Progenitor cell of endocrine pancreas (in vitro differentiated cells): Measurements from ENCODE around the gene PPP4R2. TPM values are rescaled to one million over a fixed set of nuclear protein-coding genes. Genes with fewer than 3 reads are reported as not detected.
"Not testable (repeated sequence)": the region's sequence is repeated elsewhere in the genome, so short reads cannot be mapped to it uniquely, and the experiment has no call there.

ENCODE experiments used
- DNase-seq: peaks from one replicate; pipeline ENCODE4 v3.0.0; 2021; ENCODE audit warnings: low spot score; ENCODE audit not compliant: unreplicated experiment
- H3K27ac Mint-ChIP-seq: 2 replicates; pipeline ENCODE4 v1.8.0; 2021; ENCODE audit warnings: mild to moderate bottlenecking, moderate library complexity, mixed read lengths
- H3K27me3 Mint-ChIP-seq: 2 replicates; pipeline ENCODE4 v1.8.0; 2021; ENCODE audit warnings: mixed read lengths
- H3K36me3 Mint-ChIP-seq: 2 replicates; pipeline ENCODE4 v1.8.0; 2022; ENCODE audit warnings: mixed read lengths; ENCODE audit not compliant: insufficient read depth
- H3K4me1 Mint-ChIP-seq: 2 replicates; pipeline ENCODE4 v1.8.0; 2021; ENCODE audit warnings: low read depth, mixed read lengths
- H3K4me3 Mint-ChIP-seq: 2 replicates; pipeline ENCODE4 v1.8.0; 2021; ENCODE audit warnings: low read depth, mild to moderate bottlenecking, moderate library complexity, mixed read lengths
- H3K9me3 Mint-ChIP-seq: 2 replicates; pipeline ENCODE4 v1.8.0; 2021; ENCODE audit warnings: low read depth, mixed read lengths
- total RNA-seq: library from RNA; stranded (reverse); gene quantifications from 2 replicates; pipeline ENCODE4 v1.2.1, GENCODE V29; 2021
- TF ChIP-seq, protein P1 (sequence below): fragments of 200-600 bp; sonication (generic); IDR thresholded peaks from one replicate; pipeline ENCODE4 v1.5.0; 2021; ENCODE audit warnings: antibody characterized with exemption, mild to moderate bottlenecking; ENCODE audit not compliant: unreplicated experiment

PPP4R2 gene
- total RNA-seq, 1 donor from 2014 or later: 130 TPM

DNA sequence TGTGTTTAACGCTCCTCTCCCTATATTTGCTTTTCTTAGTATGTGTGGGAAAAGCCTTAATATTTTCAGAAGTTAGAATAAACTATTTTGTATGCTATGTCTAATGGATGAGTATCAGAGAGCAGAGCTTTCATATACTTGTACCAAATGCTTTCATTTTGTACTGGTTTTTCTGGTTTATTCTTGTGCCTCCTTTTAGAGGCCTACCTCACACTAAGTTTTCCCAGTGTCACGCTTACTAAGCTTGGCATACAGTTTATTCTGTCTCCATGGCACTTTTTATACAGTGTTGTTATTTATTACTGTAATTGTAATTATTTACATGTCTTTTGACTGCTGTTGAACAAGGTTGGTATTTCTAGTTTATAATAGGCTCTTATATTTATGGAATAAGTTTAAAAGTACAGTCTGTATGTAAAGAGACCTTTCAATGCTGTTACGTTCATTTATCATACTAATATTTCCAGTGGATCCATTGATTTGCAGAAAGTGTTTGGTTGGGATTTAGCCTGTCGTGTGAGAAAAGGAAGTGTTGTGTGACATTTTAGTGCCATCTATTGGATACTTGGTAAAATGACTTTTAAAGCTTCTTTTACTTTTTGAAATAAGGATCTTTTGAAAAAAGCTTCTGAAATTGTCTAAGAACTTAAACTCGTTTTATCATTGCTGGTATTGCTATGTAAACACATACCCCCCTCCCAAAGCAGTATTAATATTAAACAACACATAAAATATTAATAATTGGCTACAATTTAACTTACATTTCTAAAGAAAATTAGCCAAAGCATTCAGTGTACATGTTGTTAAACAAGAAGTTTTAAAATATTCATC, 59.6 kb downstream of the PPP4R2 start:
- Mint-ChIP-seq H3K9me3 (no peaks in the 10 kb centered on the region), H3K36me3 (peaks cover 9% of the 10 kb centered on the region), H3K4me1 (peaks cover 15% of the 10 kb centered on the region), H3K27me3 (no peaks in the 10 kb centered on the region), H3K4me3 (no peak overlapping the region), H3K27ac (no peak overlapping the region)
- TF ChIP-seq, protein P1, sequence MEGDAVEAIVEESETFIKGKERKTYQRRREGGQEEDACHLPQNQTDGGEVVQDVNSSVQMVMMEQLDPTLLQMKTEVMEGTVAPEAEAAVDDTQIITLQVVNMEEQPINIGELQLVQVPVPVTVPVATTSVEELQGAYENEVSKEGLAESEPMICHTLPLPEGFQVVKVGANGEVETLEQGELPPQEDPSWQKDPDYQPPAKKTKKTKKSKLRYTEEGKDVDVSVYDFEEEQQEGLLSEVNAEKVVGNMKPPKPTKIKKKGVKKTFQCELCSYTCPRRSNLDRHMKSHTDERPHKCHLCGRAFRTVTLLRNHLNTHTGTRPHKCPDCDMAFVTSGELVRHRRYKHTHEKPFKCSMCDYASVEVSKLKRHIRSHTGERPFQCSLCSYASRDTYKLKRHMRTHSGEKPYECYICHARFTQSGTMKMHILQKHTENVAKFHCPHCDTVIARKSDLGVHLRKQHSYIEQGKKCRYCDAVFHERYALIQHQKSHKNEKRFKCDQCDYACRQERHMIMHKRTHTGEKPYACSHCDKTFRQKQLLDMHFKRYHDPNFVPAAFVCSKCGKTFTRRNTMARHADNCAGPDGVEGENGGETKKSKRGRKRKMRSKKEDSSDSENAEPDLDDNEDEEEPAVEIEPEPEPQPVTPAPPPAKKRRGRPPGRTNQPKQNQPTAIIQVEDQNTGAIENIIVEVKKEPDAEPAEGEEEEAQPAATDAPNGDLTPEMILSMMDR: peak; percentile 62
- no peak for DNase-seq

DNA sequence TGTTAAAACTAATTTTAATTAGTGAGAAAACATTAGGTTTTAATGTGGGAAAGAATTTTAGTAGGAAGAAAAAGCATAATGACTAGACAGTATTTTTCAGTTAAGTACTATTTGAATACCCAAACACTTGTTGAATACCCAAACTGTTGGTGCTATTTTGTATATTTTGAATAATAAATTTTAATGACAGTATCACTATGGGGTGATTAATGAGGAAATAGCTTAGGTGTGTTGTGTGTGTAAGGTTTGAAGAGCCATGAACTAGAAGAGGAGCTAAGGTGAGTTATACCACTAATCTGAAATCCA, 60.2 kb downstream of the PPP4R2 start:
- TF ChIP-seq, protein P1: no peak
- Mint-ChIP-seq H3K9me3 (no peaks in the 10 kb centered on the region), H3K36me3 (peaks cover 10% of the 10 kb centered on the region), H3K27me3 (no peaks in the 10 kb centered on the region), H3K27ac (peak overlapping the region; percentile 45), H3K4me3 (no peak overlapping the region), H3K4me1 (peaks cover 14% of the 10 kb centered on the region)
- DNase-seq: no peak

DNA sequence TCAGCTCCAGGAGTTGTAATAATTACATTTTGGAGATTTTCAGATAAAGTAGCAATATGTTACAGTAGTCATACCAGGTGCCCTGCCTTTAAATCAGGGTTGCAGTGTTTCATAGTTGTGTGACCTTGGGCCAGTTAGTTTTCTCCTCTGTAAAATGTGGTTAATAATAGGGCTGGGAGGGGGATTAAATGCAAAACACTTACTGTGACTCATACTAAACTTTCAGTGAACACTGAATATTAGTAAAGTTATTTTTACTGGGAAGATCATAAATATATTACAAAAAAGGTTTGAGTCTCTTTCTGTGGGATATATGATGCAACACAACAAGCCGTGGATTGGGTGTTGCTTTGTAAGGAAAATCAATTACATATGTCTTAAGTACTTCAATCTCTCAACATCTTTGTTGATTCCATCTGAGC, 63.7 kb downstream of the PPP4R2 start:
- no peaks in the 10 kb centered on the region for H3K9me3 Mint-ChIP-seq
- H3K27ac Mint-ChIP-seq: no peak overlapping the region
- no peaks in the 10 kb centered on the region for H3K27me3 Mint-ChIP-seq
- peaks cover 7% of the 10 kb centered on the region for H3K4me1 Mint-ChIP-seq
- H3K4me3 Mint-ChIP-seq: no peak overlapping the region
- peaks cover 27% of the 10 kb centered on the region for H3K36me3 Mint-ChIP-seq
- DNase-seq: no peak
- TF ChIP-seq, protein P1: no peak

DNA sequence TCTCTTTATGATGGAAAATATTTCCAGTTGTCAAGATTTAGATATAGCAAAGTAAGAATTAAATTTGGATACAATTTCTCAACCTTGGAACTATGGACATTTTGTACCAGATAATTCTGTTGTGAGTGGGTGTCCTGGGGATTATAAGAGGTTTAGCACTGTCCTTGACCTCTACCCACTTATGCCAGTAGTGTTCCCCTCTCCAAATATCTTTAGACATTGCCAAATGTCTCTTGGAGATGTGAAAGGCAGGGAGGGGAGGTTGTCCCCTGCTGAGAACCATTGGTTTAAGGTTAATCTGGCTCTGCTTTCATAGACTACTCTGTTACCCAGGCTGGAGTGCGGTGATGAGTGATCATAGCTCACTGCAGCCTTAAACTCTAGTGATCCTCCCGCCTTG, 64.8 kb downstream of the PPP4R2 start, which contains the start of gene EBLN2:
TSS of gene EBLN2 (plus strand) at position 244 of the 400 bp plus-strand sequence. CDS start 423 bp downstream, outside the sequence.
- TF ChIP-seq, protein P1: no peak
- Mint-ChIP-seq H3K36me3 (peaks cover 31% of the 10 kb centered on the region), H3K4me3 (no peak within 1 kb of the TSS), H3K4me1 (peaks cover 3% of the 10 kb centered on the region), H3K27me3 (no peaks in the 10 kb centered on the region), H3K27ac (no peak within 1 kb of the TSS), H3K9me3 (no peaks in the 10 kb centered on the region)
- DNase-seq: no peak

DNA sequence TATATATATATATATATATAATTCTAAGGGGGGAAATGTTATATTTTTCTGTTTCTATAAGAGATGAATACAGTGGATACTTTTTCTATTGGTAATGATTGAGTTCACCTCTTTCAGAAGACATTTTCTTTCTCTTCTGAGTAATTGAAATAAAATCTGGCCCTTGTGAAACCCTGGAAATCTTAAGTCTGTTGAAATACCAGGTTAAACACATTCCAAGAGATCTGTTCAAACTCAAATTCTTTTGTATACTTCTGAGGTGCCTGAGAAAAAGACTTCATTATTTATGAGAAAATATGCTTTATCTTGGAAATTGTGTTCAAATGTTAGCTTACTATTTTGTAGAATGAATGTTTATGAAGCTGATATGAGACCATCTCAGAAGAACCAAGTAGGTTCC, 69.6 kb downstream of the PPP4R2 start:
- not testable (repeated sequence) for H3K4me1 Mint-ChIP-seq, H3K4me3 Mint-ChIP-seq, H3K27ac Mint-ChIP-seq, H3K9me3 Mint-ChIP-seq, DNase-seq, H3K27me3 Mint-ChIP-seq
- H3K36me3 Mint-ChIP-seq: peaks cover 23% of the 10 kb centered on the region

DNA sequence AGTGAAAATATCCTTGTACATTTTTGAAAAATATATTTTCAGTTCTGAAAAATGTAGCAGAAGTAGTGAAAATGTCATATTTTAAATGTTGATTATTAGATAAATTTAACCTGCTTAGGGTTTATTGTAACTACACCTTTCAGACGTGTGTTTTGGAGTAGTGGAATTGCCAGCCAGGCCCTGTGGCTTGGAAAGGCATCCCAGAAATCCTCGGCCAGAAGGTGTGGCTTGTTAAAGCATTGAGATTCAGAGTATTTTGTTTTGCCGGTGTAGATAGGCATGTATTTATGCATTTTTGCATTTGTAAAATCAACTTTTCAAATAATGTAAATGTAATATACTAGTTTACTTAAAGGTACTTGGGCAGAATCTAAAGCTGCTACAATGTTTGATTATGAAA, 71.8 kb downstream of the PPP4R2 start:
- Mint-ChIP-seq H3K27me3 (no peaks in the 10 kb centered on the region), H3K9me3 (no peaks in the 10 kb centered on the region), H3K27ac (no peak overlapping the region), H3K36me3 (peaks cover 16% of the 10 kb centered on the region), H3K4me1 (peaks cover 3% of the 10 kb centered on the region), H3K4me3 (no peak overlapping the region)
- TF ChIP-seq, protein P1: no peak
- no peak for DNase-seq
